Fibroblast of lung (primary cell): ENCODE results near the gene ANO7. TPM values are rescaled to one million over a fixed set of nuclear protein-coding genes. Genes with fewer than 3 reads are reported as not detected.

Experiments
- DNase-seq, 2 donors: peaks; one replicate each; pipeline versions ENCODE4 v3.0.0 to v3.0.0-alpha.2; 2010; ENCODE audit warnings: low read depth in 2 of 2
- H2AFZ ChIP-seq: 2 replicates; pipeline ENCODE4 v1.5.1; 2012; ENCODE audit warnings: low read length, control low read depth, inconsistent platforms
- H3K27ac ChIP-seq: 2 replicates; pipeline ENCODE4 v1.5.1; 2011; ENCODE audit warnings: low read length, control low read depth; ENCODE audit not compliant: insufficient read depth
- H3K27me3 ChIP-seq: 2 replicates; pipeline ENCODE4 v1.5.1; 2011; ENCODE audit warnings: mild to moderate bottlenecking, low read length; ENCODE audit not compliant: control insufficient read depth, insufficient read depth
- H3K36me3 ChIP-seq: 2 replicates; pipeline ENCODE4 v1.5.1; 2011; ENCODE audit warnings: low read length; ENCODE audit not compliant: control insufficient read depth, insufficient read depth
- H3K4me1 ChIP-seq: 2 replicates; pipeline ENCODE4 v1.5.1; 2011; ENCODE audit warnings: low read length; ENCODE audit not compliant: control insufficient read depth, insufficient read depth; ENCODE audit errors: extremely low read depth
- H3K4me2 ChIP-seq: 2 replicates; pipeline ENCODE4 v1.5.1; 2011; ENCODE audit warnings: low read length, control low read depth; ENCODE audit not compliant: insufficient read depth; ENCODE audit errors: extremely low read depth
- H3K4me3 ChIP-seq, 4 experiments: fragments of 200-600 bp in 1 of 4; sonication (generic) in 1 of 4; replicated peaks in 1 of 4; 2 replicates each; pipeline ENCODE4 v1.5.1; 2011 to 2016; ENCODE audit warnings: low read length in 4 of 4, low read depth in 3 of 4, mild to moderate bottlenecking in 3 of 4, control low read depth in 2 of 4, inconsistent platforms in 1 of 4, mixed read lengths in 1 of 4; ENCODE audit not compliant: insufficient read depth in 1 of 4; ENCODE audit errors: control extremely low read depth in 1 of 4
- H3K79me2 ChIP-seq: 2 replicates; pipeline ENCODE4 v1.5.1; 2012; ENCODE audit warnings: mild to moderate bottlenecking, low read length, inconsistent platforms; ENCODE audit not compliant: control insufficient read depth, insufficient read depth
- H3K9ac ChIP-seq: 2 replicates; pipeline ENCODE4 v1.5.1; 2011; ENCODE audit warnings: mild to moderate bottlenecking, low read length, control low read depth; ENCODE audit not compliant: insufficient read depth
- H3K9me3 ChIP-seq: 2 replicates; pipeline ENCODE4 v1.5.1; 2012; ENCODE audit warnings: low read depth, low read length; ENCODE audit not compliant: control insufficient read depth, insufficient read depth
- H4K20me1 ChIP-seq: 2 replicates; pipeline ENCODE4 v1.5.1; 2011; ENCODE audit warnings: low read length; ENCODE audit not compliant: control insufficient read depth, insufficient read depth; ENCODE audit errors: extremely low read depth
- CTCF ChIP-seq, 2 donors: IDR thresholded peaks in 1 of 2; conservative IDR thresholded peaks in 1 of 2; 1 replicate in 1 of 2; 2 replicates in 1 of 2; pipeline ENCODE4 v1.5.1; 2011 to 2012; ENCODE audit warnings: low read length in 2 of 2, control low read depth in 1 of 2, inconsistent platforms in 1 of 2, low read depth in 1 of 2, mild to moderate bottlenecking in 1 of 2
- EZH2 ChIP-seq: IDR thresholded peaks from 2 replicates; pipeline ENCODE4 v1.5.1; 2012; ENCODE audit warnings: low read length, control low read depth, mild to moderate bottlenecking; ENCODE audit errors: missing control alignments
- polyA plus RNA-seq, 2 donors: library from polyadenylated mRNA; depleted of rRNA in 1 of 2; stranded (reverse) in 1 of 2; unstranded in 1 of 2; fragments of >200 nt; gene quantifications; 2 replicates each; pipeline ENCODE4 v1.2.1, GENCODE V29; 2011 to 2012; ENCODE audit warnings: missing spikeins in 1 of 2
- total RNA-seq: library from RNA; depleted of rRNA; stranded (reverse); fragments of >200 nt; gene quantifications from 2 replicates; pipeline ENCODE4 v1.2.1, GENCODE V29; 2014

Gene ANO7
- total and polyA plus RNA-seq, 2 donors (not counting 1 experiment from before 2014, with no cell fraction given) = 0.50 TPM

DNA sequence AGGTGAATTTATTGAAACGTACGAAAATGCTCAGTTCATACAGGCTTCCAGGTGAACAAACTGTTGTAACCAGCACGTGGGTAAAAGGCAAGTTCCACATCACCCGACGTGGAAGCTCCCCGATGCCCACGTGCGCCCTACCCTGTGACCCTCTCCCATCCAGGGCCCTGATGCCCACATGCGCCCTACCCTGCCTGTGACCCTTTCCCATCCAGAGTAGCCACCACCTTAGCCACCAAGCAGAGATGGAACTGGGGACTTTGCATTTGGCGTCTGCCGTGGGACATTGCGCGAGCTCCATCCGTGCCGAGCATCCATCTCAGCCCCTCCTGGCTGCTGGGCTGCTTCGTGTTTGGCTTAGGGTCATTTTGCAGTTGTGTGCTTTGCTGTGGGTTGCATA, 37.5 kb downstream of the ANO7 start:
- Histone ChIP-seq H3K9me3 (no peaks in the 10 kb centered on the region), H3K79me2 (no peaks in the 10 kb centered on the region), H3K4me1 (peaks cover 12% of the 10 kb centered on the region), H3K36me3 (peaks cover 39% of the 10 kb centered on the region), H3K27ac (no peak overlapping the region), H2AFZ (no peak overlapping the region), H4K20me1 (peaks cover 2% of the 10 kb centered on the region), H3K9ac (no peak overlapping the region), H3K4me3 (no peak overlapping the region), H3K27me3 (no peaks in the 10 kb centered on the region), H3K4me2 (no peak overlapping the region)
- TF ChIP-seq EZH2 (no peak), CTCF (conservative IDR thresholded peaks at IDR 0.05 in 1 of 2, IDR thresholded peaks at IDR 0.05 in 1 of 2; ENCODE audit: low read depth in 1 of 2, low read length in 2 of 2) (no peak)
- no peak for DNase-seq

DNA sequence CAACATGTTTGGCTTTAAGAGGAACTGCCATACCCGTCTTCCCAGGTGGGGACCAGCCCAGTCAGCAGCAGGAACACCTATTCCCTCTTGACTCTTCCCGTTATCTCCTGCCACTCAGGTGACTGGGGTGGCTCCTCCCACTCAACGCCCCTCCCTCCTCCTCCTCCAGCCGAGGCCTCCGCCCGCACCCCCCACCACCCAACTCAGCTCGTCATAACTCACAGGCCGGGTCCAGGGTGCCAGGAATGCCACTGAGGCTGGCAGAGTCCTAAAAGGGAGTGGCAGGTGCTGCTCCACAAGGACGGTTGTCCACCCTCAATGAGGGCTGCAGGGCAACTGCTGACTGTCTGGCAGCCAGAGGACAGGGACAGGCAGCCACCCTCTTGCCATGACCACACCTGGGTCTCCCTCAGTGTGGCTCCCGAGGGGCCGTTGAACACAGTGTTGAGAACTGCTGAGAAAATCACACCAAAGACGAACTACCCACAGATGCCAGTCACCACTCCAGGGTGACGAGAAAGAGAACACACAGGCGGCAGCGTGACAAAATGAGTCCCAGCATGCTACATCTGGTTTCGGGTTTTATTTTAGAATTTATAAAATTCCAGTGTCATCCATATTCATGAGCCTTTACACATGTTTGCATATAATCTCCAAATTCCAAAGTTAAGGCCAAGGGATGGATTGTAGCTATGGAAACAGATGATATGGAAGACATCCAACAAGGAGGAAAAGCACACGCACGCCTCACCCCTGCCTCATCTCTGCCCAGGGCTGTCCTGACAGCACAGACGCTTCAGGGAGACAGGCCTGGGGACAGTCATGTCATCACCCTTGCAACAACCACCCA, 38.5 kb downstream of the ANO7 start:
- Histone ChIP-seq H3K4me3 (no peak overlapping the region), H2AFZ (no peak overlapping the region), H3K27me3 (no peaks in the 10 kb centered on the region), H3K9ac (no peak overlapping the region), H3K79me2 (peaks cover 2% of the 10 kb centered on the region), H3K36me3 (peaks cover 46% of the 10 kb centered on the region), H3K9me3 (no peaks in the 10 kb centered on the region), H4K20me1 (peaks cover 2% of the 10 kb centered on the region), H3K4me2 (no peak overlapping the region), H3K4me1 (peaks cover 12% of the 10 kb centered on the region), H3K27ac (no peak overlapping the region)
- no peak for DNase-seq
- TF ChIP-seq EZH2 (no peak), CTCF (conservative IDR thresholded peaks at IDR 0.05 in 1 of 2, IDR thresholded peaks at IDR 0.05 in 1 of 2; ENCODE audit: low read depth in 1 of 2, low read length in 2 of 2) (no peak)

DNA sequence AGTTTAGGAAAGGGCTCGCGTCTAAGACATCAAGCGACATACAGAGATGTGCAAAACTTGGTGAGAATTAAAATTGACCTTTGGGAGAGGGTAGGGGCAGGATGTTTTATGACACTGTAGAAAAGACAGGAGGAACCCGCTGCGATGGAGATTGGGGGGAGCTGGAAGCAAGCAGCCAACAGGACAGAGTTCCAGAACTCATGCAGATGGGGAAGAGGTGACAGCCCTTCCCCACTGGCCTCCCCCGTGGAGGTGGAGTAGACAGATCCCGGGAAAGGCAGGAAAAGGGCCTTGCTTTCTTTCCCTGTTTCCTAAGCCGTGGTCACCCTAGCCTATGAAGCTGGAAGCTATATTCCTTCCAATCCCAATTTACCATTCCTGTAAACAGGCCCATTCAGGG, 39.1 kb downstream of the ANO7 start:
- Histone ChIP-seq H3K27me3 (no peaks in the 10 kb centered on the region), H3K27ac (no peak overlapping the region), H3K4me3 (no peak overlapping the region), H3K4me2 (no peak overlapping the region), H3K9ac (no peak overlapping the region), H3K4me1 (peaks cover 12% of the 10 kb centered on the region), H4K20me1 (peaks cover 2% of the 10 kb centered on the region), H3K9me3 (no peaks in the 10 kb centered on the region), H3K79me2 (peaks cover 3% of the 10 kb centered on the region), H3K36me3 (peaks cover 50% of the 10 kb centered on the region), H2AFZ (no peak overlapping the region)
- TF ChIP-seq CTCF (conservative IDR thresholded peaks at IDR 0.05 in 1 of 2, IDR thresholded peaks at IDR 0.05 in 1 of 2; ENCODE audit: low read depth in 1 of 2, low read length in 2 of 2) (no peak), EZH2 (no peak)
- no peak for DNase-seq
